ENCODE results near the gene DHRS12.

DHRS12 gene

DNA sequence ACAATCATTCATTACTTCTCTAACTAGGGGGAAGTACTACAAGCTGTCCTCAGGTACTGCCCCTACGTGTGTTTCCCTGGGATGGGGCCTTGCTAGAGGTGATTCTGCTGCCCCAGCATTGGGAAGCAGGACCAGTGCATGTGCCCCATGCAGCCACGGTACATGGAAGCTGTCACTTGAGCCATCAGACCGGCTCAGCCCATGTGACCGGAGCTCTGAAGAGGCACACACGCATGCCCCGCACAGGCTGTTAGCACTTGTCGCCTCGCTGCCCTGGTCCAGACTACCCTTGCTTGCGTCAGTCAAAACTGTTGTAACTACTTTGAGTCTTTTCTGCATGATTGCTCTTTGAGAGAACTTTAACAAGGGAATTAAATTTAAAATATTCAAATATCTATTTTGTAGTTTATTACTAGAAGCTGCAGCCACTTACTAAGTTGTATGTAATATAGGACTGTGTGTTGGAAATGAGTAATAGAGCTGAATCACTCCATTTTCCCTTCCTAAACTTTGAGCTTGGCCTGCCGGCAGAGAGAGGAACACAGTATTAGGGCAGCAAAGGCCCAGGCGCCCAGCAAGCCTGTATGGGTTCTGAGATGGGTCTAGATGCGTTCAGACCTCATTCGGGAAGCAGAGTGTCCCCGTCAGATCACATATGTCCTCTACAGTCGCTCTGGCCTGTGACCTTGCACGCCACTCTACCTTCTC, 42.2 kb downstream of the DHRS12 start:
- DNase-seq (ENCODE audit: low read depth), result no peak

DNA sequence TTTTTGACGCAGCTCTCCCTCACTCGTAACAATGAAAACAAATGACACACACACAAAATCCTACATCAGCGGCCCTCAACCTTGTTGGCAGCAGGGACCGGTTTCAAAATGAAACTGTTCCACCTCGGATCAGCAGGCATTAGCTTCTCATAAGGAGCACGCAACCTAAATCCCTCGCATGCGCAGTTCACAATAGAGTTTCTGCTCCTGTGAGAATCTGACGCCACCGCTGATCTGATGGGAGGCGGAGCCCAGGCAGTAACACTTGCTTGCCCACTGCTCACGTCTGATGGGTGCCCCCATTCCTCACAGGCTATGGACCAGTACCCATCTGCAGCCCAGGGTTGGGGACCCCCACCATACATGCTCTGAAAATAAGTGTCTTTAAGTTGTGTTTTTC, 43.4 kb downstream of the DHRS12 start:
- no peak for DNase-seq (ENCODE audit: low read depth)

DNA sequence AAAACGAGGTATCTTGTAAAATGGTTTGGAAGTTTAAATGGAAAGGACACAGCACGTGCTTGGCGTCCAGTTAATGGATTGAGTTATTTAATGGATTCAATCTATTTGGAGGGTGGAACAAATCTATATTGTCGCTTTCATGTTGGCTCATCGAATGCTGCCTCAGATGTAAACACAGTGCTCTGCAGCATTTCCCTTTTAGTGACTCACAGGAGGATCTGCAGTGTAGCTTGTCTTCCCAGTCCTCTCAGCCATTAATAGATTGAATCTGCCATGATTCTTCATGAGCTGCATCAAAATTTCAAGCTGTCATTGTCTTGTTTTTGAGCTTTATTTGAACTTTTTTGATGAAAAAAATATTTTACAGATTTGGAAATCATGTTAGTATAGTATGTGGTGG, 44.7 kb downstream of the DHRS12 start:
- DNase-seq (ENCODE audit: low read depth), result no peak

DNA sequence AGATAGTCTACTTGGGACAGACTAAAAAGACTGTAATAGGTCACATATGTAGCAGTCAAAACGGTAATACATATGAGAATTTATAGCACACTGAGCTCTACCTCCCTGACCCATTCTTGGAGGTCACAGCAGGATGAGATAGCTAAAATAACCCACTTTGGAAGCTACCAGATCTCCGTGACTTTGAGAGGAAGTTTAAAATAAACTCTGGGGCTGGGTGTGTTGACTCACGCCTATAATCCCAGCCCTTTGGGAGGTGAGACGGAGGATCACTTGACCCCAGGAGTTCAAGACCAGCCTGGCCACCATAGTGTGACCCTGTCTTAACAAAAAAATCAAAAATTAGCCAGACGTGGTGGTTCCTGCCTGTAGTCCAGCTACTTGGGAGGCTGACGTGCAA, 45.3 kb downstream of the DHRS12 start:
- no peak for DNase-seq (ENCODE audit: low read depth)

DNA sequence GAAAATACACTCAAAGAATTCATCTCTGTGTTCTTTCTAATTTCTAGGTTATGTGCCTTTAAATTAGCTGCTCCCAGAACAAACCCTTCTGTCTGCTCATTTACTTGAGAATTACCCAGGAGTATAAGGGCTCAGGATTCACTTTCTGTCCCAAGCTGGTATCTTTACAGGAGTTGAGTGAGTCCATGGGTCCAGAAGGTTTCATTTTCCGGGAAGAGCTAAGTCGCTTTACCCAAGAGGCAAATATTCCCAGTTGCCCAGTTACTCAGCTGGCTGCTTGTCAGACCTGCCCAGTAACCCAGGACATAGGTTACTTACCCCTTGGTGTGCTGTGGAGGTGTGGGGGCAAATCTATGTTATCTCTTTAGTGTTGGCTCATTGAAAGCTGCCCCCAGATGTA, 47.3 kb downstream of the DHRS12 start:
- no peak for DNase-seq (ENCODE audit: low read depth)

DNA sequence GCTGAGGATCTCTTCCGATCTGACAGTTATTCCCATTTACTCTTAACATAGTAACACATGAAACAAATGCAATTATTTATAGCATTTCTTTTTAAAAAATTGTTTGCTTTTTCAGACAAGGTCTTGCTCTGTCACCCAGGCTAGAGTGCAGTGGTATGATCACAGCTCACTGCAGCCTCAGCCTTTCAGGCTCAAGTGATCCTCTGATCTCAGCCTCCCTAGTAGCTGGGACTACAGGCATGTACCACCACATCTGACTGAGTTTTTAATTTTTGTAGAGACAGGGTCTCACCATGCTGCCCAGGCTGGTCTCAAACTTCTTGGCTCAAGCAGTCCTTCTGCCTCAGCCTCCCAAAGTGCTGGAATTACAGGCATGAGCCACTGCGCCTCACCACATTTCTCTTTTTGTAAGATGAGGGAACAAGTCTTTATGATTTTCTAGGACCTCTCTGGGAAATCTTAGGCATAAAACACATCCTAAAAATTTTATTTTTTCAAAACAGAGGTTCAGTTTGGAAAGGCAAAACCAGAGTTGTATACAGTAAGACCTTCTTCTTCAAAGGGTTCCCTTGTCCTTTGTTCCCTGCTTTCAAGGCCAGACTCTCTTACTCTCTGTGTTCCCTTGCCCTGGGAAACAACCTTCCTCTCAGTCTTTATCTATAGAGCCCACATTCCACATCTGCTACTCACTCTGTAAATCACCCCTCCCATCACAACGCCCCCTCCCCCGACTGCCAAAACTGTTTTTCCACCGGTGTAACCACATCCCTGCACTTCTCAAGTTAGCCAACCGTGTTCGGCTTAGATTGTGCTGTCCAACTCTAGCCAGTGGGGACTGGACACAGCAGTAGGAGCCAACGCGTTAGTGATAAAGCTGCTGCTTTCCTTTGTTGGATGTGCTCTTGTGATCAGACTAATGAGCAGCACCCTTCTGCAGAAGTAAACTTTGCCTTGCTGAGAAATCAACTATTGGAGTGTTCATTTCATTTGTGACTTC, 56.2 kb downstream of the DHRS12 start:
- DNase-seq (ENCODE audit: low read depth), result no peak

DNA sequence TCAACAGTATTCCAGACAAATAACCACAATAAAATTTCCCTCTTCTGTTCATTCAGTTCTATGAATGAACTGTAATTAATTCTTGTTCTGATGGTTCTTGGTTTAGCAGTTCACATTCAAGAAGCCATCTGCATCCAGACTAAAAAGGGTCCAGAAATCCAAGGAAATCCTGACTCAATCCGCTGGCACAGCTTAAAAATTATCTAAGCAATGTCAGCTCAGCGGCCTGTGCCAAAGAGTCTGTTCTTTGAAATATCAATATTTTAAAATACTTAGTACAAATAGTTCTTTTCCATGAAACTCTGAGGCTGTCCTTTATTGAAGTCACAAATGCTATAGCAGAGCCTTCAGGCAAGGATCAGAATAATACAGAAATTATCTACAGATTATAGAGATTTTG, 57.2 kb downstream of the DHRS12 start:
- no peak for DNase-seq (ENCODE audit: low read depth)

DNA sequence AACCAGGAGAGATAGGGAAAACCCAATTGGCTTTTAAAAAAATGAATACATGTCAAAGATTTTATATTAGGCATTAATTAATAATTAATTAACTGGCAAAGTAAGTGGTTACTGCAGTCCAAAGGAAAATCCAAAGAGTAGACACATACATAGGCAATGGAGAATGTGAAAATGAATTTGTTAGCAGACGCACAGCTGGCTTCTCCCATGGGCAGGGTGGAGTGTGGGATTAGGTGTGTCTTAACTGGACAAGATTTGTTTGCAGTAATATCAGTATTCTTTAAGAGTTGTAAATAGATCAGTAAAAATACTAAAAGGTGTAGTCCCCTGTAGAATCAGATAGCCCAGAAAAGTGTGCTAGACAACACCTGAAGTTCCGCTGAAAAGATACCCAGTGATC, 58.7 kb downstream of the DHRS12 start:
- DNase-seq (ENCODE audit: low read depth), result no peak

DNA sequence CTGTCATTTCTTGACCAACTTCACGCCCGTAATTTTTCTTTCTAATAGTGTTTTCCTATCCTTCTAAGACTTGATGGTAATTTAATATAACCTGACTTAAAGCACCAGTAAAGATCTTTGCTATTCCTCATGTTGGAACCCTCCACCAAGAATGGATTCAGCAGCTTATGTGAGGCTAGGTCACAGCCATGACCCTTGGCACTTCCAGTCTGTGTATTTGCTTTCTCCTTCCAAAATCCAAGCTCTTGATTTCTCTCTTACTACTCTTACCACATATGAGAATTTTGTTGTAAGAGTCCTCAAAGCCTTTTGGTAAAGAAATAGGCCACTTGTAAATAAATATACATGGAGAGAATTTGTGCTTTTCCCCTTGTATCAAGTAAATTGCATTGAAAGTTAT, 61.4 kb downstream of the DHRS12 start:
- no peak for DNase-seq (ENCODE audit: low read depth)

DNA sequence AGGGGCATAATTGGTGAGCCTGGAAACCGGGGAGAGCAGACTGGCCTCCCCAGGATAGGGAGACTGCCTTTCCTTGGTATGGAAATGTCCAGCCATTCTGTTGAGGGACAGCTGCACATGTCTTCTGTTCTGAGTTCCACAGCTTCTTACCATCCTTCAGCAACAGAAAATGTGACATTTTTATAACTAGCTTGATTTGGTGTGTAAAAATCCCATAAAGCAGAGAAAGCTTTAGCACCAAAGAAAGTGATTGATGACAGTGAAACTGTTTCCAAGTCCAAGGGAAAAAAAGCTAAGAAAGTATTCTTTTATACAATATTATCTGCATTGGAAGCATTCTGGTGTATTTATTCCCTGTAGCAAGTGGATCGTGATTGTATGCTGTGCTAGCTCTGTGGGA, 61.9 kb downstream of the DHRS12 start:
- DNase-seq (ENCODE audit: low read depth), result no peak

DNA sequence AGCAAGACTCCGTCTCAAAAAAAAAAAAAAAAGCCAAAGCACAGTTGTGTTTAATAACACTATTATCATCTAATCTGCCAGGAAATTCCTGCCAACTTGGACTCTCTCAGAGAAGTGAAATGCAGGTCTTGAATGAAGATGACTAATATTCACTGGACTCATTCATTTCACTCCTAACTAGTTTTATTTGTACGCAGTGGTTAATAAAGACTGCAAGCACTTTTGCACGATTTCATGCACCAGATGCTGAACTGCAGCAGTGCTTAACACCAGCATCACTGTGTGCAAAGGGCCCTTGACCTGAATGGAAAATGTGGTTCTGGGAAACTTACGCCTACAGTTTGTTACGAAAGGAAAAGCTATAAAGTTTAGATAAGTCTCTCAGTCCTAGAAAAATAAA, 63.3 kb downstream of the DHRS12 start:
- DNase-seq (ENCODE audit: low read depth), result no peak

DNA sequence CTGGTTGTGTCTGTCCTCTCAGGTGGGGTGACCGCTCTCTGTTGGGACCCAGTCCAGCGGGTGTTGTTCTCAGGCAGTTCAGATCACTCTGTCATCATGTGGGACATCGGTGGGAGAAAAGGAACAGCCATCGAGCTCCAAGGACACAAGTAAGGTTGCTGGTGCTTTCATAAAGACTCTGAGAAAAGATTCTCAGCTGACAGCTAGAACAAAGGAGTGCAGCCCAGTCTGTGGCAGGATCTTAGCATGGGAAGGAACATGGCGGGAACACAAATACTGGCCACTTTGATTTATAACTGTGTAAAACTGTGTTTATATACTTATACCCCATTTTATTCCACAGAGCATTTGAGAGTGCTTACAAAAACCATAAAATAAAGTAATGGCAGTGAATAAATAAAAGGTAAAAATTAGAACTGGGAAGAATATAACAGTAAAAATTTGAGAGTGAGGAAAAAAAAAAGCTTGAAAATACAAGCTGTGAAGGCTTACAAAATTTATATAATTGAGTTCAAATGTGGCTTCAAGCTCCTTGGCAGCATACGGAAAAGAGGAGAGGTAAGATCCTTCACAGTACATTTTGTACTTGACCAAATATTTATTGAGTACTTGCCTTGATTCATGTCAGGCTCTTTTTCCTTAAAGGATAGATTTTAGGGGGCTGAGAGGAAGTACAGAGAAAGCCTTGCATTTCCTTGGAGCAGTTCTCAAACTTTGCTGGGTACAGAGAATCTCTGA, 64.8 kb downstream of the DHRS12 start:
- no peak for DNase-seq (ENCODE audit: low read depth)

DNA sequence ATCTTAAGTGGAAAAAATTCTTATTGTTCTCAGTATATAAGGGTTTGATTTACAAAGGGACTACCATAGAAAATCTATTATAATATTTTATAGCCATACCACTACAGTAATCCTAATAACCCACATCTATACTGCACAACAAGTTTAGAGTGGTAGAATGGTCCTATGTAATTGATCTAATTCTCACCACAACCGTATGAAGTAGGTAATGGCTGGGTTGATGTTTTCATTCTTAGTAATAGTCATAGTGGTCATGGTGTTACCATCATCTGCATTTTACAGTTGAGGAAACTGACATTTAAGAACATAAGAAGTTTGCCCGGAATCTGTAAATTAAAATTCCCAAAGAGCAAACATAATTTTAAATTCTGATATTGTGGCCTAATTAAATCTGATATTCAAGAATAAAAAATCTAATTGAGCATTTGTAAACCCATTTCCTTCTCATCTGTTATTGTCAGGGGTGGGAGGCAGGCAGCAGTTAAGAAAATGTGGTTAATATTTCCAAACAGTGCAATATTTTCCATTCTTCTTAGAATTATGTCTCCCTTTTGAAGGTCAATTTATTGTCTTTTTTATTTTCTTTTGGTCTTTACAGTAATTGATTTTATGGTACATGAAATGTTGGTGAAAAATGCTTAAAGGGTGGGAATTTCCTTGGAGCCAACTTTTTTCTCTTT, 65.6 kb downstream of the DHRS12 start:
- DNase-seq (ENCODE audit: low read depth), result no peak

DNA sequence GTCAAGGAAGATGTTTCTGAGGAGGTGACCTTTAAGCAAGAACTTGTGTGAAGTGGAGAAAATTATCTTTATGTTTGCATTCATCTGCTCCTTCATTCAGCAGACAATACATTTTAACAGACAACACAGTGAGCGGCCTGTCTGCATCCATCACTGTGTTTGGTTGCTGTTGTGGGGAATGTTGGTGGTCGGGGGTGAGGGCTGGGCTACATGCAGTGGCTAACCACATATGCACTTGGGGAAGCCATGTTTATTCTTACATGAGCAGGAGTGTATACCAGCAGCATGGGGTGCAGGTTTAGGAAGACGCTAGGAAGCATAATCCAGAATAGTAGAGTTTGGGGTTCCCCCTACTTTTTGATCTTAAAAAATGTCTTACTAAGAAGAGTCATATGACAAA, 66.4 kb downstream of the DHRS12 start:
- DNase-seq (ENCODE audit: low read depth), result no peak

DNA sequence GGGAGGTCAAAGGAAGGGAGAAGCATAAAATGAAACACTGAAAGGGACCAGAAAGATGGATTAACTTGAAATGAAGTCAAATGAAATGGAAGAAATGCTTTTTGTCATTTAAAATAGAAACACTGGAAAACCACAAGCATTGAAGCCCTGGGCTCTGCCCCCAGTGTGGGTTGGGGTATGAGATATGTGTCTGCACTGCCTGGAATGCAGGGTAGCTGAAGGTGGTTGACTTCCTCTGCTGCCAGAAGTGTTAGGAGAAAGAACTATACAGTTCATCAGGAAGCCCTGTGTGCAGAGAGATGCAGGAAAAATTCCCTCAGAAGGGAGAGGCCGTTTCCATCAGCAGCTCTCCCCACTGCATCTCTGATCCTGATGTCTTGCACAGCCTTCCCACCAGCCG, 69.2 kb downstream of the DHRS12 start:
- no peak for DNase-seq (ENCODE audit: low read depth)

DNA sequence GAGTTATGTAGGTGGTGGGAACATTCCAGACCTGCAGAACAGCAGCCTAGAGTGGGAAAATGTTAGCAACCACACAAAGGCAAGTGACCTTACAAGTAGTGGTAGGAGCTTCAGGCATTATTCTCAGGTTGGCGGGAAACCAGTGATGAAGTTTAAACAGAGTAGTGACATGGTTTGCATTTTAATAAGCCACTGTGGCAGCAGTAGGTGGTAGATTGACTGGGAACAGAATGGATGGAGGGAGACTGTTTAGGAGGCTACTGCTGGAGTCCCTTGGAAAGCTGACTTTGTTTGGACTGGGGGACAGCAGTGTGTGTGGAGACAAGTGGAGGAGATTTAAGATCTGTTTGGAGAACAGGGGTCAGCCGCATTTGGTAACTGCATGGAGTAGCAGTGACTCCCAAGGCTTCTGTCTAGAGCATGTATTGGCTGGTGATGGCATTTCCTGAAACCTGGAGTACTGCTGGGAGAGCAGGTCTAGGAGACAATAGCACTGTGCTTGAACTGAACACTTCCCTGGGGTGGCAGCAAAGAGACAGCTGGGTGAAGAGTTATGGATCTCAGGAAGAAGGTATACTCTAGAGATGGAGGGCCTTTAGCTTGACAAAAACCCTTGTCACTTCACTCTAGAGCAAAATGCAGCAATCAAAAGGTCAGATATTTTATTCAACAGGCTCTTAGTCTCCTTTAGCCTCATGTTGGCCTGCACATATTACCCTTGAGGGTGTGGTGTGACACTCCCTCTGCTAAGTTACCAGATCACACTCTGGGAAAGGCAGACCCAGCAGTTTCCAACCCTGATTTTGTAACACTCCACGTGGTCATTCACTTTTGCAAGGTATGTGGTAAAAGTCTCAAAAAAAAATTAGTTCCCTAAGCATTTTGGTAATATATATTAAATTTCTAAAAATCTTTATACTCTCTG, 70.3 kb downstream of the DHRS12 start:
- no peak for DNase-seq (ENCODE audit: low read depth)

DNA sequence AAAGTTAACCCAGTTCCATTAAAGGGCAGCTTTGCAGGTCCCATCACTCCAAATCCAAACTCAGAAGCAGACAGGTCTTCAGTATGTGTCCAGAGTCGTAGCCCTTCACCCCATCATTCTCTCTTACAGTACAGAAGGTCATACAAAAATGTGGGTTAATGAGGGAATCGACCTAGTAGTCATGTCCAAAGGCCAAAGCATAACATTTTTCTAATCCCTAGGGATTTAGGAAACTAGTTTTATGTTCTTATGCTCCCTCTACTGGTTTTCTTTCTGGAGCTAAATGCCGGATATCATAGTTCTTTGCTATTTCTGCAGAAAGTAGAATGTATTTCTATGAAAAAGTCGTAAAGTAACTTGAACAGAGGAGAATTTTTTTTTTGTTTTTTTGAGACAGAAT, 72.2 kb downstream of the DHRS12 start:
- no peak for DNase-seq (ENCODE audit: low read depth)

DNA sequence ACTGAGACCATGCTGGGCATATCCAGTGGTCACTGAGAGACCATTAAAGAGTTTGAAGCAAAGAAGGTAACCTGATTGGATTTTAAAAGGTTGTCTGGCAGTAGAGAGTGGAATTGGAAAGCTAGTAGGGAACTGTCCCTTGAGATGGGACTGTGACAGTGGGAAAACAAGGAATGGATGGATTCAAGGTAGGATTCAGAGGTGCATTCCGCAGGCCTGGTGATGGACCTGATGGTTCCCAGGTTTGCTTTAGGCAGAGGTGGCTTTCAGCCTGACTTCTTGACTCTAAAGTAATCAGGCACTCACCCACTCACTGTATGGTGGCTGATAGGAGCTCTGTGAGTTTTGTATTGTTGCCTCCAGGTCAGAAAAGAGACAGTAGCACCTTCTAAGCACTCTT, 73.0 kb downstream of the DHRS12 start:
- DNase-seq (ENCODE audit: low read depth), result no peak

DNA sequence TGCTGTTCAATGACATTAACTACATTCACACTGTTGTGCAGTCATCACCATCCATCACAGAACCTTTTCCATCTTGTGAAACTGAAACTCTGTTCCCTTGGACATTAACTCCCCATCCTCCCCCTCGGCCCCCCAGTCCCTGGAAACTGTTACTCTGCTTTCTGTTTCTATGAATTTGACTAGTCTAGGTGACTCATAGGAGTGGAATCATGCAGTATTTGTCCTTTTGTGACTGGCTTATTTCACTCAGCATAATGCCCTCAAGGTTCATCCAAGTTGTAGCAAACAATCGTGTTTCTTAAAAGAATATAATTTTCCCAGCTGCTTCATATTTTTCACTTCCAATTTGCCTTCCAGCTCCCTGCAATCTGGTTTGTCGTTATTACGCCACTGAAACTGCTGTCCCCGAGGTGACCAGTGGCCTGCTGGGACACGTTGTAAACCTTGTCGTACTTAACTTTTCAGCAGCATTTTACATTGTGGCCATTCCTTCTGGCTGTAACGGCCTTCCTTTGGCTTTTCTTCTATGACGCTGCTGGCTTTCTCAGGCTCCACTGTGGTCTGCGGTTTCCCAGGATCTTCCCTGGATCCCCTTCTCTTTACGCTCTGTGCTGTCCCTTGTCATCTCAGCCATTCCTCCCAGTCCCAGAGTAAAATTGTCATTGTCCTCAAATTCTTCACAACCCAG, 74.0 kb downstream of the DHRS12 start:
- DNase-seq (ENCODE audit: low read depth), result peak; percentile 15

DNA sequence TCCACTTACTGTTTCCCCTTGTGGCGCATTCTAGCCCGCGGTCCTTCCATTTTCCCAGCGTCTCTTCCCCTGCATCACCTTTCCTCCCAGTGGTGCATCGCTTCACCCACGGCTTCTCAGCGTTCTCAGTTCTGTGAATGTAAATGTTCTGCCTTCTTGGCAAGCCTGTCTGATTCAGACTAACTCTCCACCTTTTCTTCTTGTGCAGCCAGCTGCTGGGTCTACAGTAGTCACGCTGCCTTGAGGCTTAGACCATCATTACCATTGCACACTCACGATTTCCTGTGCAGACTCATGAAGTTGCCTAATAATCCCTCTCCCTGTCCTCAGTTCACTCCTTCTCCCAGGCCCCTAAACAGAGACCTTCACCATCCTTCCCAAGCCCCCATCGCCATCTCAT, 75.0 kb downstream of the DHRS12 start:
- DNase-seq (ENCODE audit: low read depth), result no peak
